HepG2 (cell line): ENCODE measurements around the gene ASB3. TPM values are rescaled to one million over a fixed set of nuclear protein-coding genes. Genes with fewer than 3 reads are reported as not detected.
A peak's percentile ranks its signal among the peaks of the same experiment; 100 is the strongest.

Experiments used
- CBX1 ChIP-seq: IDR thresholded peaks from one replicate; pipeline ENCODE4 v1.6.1; 2016; ENCODE audit warnings: antibody characterized with exemption, low read depth
- CHD4 ChIP-seq: fragments of 200-600 bp; sonication (generic); IDR thresholded peaks from 2 replicates; pipeline ENCODE4 v1.7.0; 2017; ENCODE audit warnings: mild to moderate bottlenecking, low read length, borderline replicate concordance
- DNMT1 ChIP-seq: sonication (generic); formaldehyde crosslinking; IDR thresholded peaks from 2 replicates; pipeline ENCODE4 v1.5.1; 2020; ENCODE audit warnings: mild to moderate bottlenecking, missing genetic modification reagents
- GTF2F1 ChIP-seq: fragments of 150-350 bp; IDR thresholded peaks from 2 replicates; pipeline ENCODE4 v1.6.1; 2014; ENCODE audit warnings: low read length
- GTF3A ChIP-seq: sonication (generic); formaldehyde crosslinking; conservative IDR thresholded peaks from 2 replicates; pipeline ENCODE4 v1.4.0; 2020; ENCODE audit warnings: mild to moderate bottlenecking, missing genetic modification reagents
- GZF1 ChIP-seq: sonication (generic); formaldehyde crosslinking; IDR thresholded peaks from 2 replicates; pipeline ENCODE4 v1.5.1; 2020; ENCODE audit warnings: mild to moderate bottlenecking, missing genetic modification reagents
- HMG20A ChIP-seq: IDR thresholded peaks from 2 replicates; pipeline ENCODE4 v1.6.1; 2016; ENCODE audit warnings: borderline replicate concordance
- MIER3 ChIP-seq: IDR thresholded peaks from 2 replicates; pipeline ENCODE4 v1.6.1; 2016; ENCODE audit warnings: missing compliant biosample characterization, borderline replicate concordance
- MZF1 ChIP-seq: sonication (generic); formaldehyde crosslinking; IDR thresholded peaks from 2 replicates; pipeline ENCODE4 v1.8.1; 2023; ENCODE audit warnings: mild to moderate bottlenecking, missing genetic modification reagents, borderline replicate concordance
- SMARCC2 ChIP-seq: fragments of 450-650 bp; IDR thresholded peaks from 2 replicates; pipeline ENCODE4 v1.6.1; 2017; ENCODE audit warnings: antibody characterized with exemption, mild to moderate bottlenecking
- ZFP90 ChIP-seq: sonication (generic); formaldehyde crosslinking; IDR thresholded peaks from 2 replicates; pipeline ENCODE4 v1.8.0; 2022; ENCODE audit warnings: missing genetic modification reagents, mild to moderate bottlenecking, inconsistent platforms, borderline replicate concordance
- ZSCAN31 ChIP-seq: sonication (generic); formaldehyde crosslinking; IDR thresholded peaks from 2 replicates; pipeline ENCODE4 v1.5.0; 2020; ENCODE audit warnings: low read depth, mild to moderate bottlenecking, missing genetic modification reagents
- polyA plus RNA-seq, 8 experiments: library from polyadenylated mRNA; depleted of rRNA in 3 of 8; stranded (reverse) in 7 of 8; unstranded in 1 of 8; fragments of >200 nt; fragmentation: Illumina TruSeq in 4 of 8; extraction: Trizol in 4 of 8; gene quantifications; 2 replicates each; pipeline versions ENCODE4 v1.2.1 to v1.2.3, GENCODE V29; 2011 to 2016; ENCODE audit warnings: low read depth in 4 of 8, missing spikeins in 1 of 8, mixed read lengths in 1 of 8; ENCODE audit not compliant: insufficient read depth in 1 of 8
- total RNA-seq, 5 experiments: library from RNA; depleted of rRNA; stranded (reverse); fragments of >200 nt; fragmentation: Illumina TruSeq; extraction: Trizol; gene quantifications; 2 replicates each; pipeline ENCODE4 v1.2.3, GENCODE V29; 2016; ENCODE audit warnings: low read depth in 1 of 5
- TF ChIP-seq, protein P1 (sequence below): sonication (generic); formaldehyde crosslinking; IDR thresholded peaks from 2 replicates; pipeline ENCODE4 v1.4.0; 2020; ENCODE audit warnings: mild to moderate bottlenecking, missing genetic modification reagents
- TF ChIP-seq, protein P2 (sequence below): sonication (generic); formaldehyde crosslinking; IDR thresholded peaks from 2 replicates; pipeline ENCODE4 v1.5.0; 2020; ENCODE audit warnings: missing genetic modification reagents
- TF ChIP-seq, protein P3 (sequence below): sonication (generic); formaldehyde crosslinking; IDR thresholded peaks from one replicate; pipeline ENCODE4 v1.5.1; 2020; ENCODE audit warnings: mild to moderate bottlenecking, missing genetic modification reagents; ENCODE audit errors: not compliant biosample characterization
- TF ChIP-seq, protein P4 (sequence below): sonication (generic); formaldehyde crosslinking; IDR thresholded peaks from 2 replicates; pipeline ENCODE4 v1.8.1; 2023; ENCODE audit warnings: missing genetic modification reagents, mild to moderate bottlenecking, borderline replicate concordance

Gene ASB3
- total and polyA plus RNA-seq, 2 of the 13 experiments (the other 11 are each of a cell fraction or from before 2014, with no cell fraction given), result 40.1 to 41.8 TPM

DNA sequence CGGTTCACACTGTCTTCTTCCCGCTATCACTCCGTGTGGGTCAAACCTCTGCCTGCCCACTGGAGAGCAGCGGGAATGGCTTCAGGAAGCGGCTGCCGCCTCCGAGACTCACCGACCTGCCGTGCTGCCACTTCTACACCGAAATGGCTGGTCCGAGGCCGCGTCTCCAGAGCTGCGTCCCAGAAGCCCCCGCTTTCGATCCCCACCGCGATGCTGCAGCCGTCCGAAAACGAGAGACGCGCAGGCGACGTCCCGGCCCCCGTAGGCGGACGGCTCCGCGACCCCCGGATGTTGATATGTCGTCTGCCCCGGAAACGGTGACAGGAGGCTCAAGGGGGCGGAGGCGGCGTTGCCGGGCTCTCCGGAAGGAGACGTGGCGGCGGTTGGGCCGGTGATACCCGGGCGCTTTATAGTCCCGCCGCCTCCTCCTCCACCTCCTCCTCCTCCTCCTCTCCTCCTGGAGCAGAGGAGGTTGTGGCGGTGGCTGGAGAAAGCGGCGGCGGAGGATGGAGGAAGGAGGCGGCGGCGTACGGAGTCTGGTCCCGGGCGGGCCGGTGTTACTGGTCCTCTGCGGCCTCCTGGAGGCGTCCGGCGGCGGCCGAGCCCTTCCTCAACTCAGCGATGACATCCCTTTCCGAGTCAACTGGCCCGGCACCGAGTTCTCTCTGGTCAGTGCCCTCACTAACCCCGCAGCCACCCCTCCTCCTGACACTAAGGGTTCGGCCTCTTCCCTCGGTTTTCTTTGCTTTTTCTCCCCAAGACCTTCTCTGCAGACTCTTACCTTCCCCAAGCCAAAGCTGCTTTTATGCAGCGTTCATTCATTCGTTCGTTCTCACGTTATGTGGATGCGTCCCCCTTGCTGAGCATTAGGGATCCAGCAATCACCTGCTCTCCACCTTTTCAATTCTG, at the start of gene ASB3, which contains the start of gene ERLEC1 (continued):
- TF ChIP-seq GTF3A (CRISPR knock-in tag) (0 out of 2 replicates have a peak, but pooled peaks have one; percentile 78), ZFP90 (CRISPR knock-in tag) (peak; percentile 95), SMARCC2 (no peak), GTF2F1 (peak; percentile 58; the same call in 1 of the 2 replicates), DNMT1 (CRISPR knock-in tag) (peak; percentile 87), MIER3 (CRISPR knock-in tag) (peak; percentile 99), MZF1 (CRISPR knock-in tag) (peak; percentile 89; the same call in 1 of the 2 replicates), CHD4 (no peak), ZSCAN31 (CRISPR knock-in tag) (peak; percentile 95), CBX1 (peak; percentile 74), GZF1 (CRISPR knock-in tag) (peak; percentile 48; the same call in 1 of the 2 replicates), HMG20A (CRISPR knock-in tag) (no peak)
- TF ChIP-seq, protein P1, sequence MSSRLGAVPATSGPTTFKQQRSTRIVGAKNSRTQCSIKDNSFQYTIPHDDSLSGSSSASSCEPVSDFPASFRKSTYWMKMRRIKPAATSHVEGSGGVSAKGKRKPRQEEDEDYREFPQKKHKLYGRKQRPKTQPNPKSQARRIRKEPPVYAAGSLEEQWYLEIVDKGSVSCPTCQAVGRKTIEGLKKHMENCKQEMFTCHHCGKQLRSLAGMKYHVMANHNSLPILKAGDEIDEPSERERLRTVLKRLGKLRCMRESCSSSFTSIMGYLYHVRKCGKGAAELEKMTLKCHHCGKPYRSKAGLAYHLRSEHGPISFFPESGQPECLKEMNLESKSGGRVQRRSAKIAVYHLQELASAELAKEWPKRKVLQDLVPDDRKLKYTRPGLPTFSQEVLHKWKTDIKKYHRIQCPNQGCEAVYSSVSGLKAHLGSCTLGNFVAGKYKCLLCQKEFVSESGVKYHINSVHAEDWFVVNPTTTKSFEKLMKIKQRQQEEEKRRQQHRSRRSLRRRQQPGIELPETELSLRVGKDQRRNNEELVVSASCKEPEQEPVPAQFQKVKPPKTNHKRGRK (CRISPR knock-in tag), result no peak
- TF ChIP-seq, protein P2, sequence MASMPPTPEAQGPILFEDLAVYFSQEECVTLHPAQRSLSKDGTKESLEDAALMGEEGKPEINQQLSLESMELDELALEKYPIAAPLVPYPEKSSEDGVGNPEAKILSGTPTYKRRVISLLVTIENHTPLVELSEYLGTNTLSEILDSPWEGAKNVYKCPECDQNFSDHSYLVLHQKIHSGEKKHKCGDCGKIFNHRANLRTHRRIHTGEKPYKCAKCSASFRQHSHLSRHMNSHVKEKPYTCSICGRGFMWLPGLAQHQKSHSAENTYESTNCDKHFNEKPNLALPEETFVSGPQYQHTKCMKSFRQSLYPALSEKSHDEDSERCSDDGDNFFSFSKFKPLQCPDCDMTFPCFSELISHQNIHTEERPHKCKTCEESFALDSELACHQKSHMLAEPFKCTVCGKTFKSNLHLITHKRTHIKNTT (CRISPR knock-in tag), result no peak
- TF ChIP-seq, protein P3, sequence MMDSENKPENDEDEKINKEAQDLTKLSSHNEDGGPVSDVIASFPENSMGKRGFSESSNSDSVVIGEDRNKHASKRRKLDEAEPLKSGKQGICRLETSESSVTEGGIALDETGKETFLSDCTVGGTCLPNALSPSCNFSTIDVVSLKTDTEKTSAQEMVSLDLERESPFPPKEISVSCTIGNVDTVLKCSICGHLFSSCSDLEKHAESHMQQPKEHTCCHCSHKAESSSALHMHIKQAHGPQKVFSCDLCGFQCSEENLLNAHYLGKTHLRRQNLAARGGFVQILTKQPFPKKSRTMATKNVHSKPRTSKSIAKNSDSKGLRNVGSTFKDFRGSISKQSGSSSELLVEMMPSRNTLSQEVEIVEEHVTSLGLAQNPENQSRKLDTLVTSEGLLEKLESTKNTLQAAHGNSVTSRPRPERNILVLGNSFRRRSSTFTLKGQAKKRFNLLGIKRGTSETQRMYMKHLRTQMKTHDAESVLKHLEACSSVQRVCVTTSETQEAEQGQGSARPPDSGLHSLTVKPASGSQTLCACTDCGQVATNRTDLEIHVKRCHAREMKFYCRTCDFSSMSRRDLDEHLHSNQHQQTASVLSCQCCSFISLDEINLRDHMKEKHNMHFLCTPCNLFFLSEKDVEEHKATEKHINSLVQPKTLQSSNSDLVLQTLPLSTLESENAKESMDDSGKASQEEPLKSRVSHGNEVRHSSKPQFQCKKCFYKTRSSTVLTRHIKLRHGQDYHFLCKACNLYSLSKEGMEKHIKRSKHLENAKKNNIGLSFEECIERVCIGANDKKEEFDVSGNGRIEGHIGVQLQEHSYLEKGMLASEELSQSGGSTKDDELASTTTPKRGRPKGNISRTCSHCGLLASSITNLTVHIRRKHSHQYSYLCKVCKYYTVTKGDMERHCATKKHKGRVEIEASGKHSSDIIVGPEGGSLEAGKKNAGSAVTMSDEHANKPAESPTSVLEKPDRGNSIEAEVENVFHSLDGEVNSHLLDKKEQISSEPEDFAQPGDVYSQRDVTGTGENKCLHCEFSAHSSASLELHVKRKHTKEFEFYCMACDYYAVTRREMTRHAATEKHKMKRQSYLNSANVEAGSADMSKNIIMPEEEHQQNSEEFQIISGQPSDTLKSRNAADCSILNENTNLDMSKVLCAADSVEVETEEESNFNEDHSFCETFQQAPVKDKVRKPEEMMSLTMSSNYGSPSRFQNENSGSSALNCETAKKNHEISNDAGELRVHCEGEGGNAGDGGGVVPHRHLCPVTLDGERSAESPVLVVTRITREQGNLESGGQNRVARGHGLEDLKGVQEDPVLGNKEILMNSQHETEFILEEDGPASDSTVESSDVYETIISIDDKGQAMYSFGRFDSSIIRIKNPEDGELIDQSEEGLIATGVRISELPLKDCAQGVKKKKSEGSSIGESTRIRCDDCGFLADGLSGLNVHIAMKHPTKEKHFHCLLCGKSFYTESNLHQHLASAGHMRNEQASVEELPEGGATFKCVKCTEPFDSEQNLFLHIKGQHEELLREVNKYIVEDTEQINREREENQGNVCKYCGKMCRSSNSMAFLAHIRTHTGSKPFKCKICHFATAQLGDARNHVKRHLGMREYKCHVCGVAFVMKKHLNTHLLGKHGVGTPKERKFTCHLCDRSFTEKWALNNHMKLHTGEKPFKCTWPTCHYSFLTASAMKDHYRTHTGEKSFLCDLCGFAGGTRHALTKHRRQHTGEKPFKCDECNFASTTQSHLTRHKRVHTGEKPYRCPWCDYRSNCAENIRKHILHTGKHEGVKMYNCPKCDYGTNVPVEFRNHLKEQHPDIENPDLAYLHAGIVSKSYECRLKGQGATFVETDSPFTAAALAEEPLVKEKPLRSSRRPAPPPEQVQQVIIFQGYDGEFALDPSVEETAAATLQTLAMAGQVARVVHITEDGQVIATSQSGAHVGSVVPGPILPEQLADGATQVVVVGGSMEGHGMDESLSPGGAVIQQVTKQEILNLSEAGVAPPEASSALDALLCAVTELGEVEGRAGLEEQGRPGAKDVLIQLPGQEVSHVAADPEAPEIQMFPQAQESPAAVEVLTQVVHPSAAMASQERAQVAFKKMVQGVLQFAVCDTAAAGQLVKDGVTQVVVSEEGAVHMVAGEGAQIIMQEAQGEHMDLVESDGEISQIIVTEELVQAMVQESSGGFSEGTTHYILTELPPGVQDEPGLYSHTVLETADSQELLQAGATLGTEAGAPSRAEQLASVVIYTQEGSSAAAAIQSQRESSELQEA (CRISPR knock-in tag), result peak; percentile 98
- TF ChIP-seq, protein P4, sequence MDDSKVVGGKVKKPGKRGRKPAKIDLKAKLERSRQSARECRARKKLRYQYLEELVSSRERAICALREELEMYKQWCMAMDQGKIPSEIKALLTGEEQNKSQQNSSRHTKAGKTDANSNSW, result peak; percentile 18
